ENCODE data around the gene ACAD10.
A peak's percentile ranks its signal among the peaks of the same experiment; 100 is the strongest.
"Not testable (repeated sequence)": the region's sequence is repeated elsewhere in the genome, so short reads cannot be mapped to it uniquely, and the experiment has no call there.

The ACAD10 gene

DNA sequence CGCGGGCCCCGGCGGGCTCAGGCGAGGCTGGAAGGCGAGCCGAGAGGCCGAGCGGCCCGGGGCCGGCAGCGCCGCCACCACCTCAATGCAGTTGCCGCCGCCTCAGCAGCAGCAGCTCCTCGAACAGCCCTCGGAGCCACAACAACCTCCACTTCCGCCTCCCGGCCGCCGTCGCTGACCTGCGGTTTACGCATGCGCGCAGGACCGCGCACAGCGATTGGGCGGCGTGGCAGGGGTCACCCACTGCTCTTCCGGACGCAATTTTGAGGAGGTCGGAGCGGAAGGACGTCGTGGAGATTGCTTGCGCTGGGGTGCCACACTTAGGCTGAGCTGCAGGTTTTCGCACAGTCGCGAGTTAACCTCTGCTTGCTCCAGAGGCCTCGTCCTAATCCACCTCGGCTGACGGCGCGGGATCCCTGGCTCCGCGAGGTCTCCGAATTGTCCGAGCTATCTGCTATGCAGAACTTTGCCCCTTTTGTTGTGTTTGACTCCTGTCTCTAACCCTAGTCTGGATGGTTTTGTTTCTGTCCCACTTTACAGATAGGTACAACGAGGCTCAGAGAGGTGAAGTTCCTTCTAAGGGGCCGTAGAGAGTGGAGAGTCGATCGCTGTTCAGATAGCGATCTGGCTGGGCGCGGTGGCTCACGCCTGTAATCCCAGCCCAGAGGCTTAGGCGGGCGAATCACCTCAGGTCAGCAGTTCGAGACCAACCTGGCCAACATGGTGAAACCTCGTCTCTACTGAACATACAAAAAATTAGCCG lies at the start of gene ACAD10, which contains the start of gene BRAP:
Gene ACAD10, plus strand, starts transcription at position 243 of the 763 bp plus-strand sequence. CDS start 6,657 bp downstream, outside the sequence.
Gene BRAP, minus strand, starts transcription at position 146 of the 763 bp plus-strand sequence. CDS start 164 bp downstream, outside the sequence.
- no CpG with 5 or more reads among the region's 63 CpGs for WGBS (ENCODE audit: insufficient coverage, insufficient read length)

DNA sequence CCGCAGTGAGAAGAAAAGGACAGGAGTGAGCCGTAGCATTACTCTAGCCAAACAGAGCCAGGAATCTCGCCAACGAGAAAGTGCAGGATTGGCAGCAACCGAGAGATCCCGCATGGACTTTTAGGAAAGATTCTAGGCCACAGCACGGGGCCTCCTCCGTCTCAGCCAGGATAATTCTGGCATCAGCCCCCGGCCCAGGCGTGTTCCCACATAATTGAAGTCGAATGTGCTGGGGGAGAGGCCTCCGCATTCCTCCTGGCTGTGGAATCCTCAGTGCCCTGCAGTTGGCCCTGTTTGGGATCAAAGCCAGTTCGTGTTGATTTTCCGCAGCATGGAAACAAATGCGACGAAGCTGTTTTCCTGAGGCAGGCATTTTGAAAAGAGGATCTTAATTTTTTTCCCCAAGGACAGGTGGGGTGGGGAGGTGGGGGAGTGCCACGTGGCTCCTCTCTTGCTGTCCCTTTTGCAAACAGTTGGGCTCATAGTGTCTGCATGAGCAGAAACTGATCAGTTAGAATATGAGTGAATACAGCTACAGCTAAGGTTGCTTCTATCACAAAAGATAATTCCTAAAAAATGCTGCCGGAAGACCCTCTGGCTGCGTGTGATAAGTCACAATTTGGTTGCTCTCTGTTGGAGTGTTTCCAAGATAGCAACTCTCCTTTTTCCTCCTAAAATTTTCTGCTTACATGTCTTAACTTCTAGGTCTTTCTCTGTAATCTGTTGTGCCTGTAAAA lies 49.5 kb upstream of the ACAD10 start:
- Histone ChIP-seq H3K27ac (ENCODE audit: low read length) (no peak overlapping the region), H3K36me3 (ENCODE audit: control insufficient read depth, insufficient read depth, low read length) (no peaks in the 10 kb centered on the region), H3K9me3 (ENCODE audit: control insufficient read depth, insufficient read depth, low read length) (no peaks in the 10 kb centered on the region), H3K4me1 (ENCODE audit: control insufficient read depth, insufficient read depth, low read length) (peaks cover 1% of the 10 kb centered on the region; the same call in 1 of the 2 replicates), H3K4me3 (ENCODE audit: low read length) (no peak overlapping the region), H3K27me3 (ENCODE audit: control insufficient read depth, insufficient read depth, low read length) (no peaks in the 10 kb centered on the region)
- peak; percentile 16 for DNase-seq (ENCODE audit: low read depth, low spot score)
- WGBS (ENCODE audit: insufficient coverage, insufficient read length): no CpG with 5 or more reads among the region's 19 CpGs

More for the DNA sequence above, at the start of gene ACAD10, which contains the start of gene BRAP:
- DNase-seq (ENCODE audit: low read depth, low spot score): peak; percentile 86
- peak within 1 kb of the TSS; percentile 52 for H3K4me3 ChIP-seq (ENCODE audit: low read length)
- H3K4me1 ChIP-seq (ENCODE audit: control insufficient read depth, insufficient read depth, low read length): no peaks in the 10 kb centered on the region
- H3K27ac ChIP-seq (ENCODE audit: low read length): no peak within 1 kb of the TSS
- no peaks in the 10 kb centered on the region for H3K9me3 ChIP-seq (ENCODE audit: control insufficient read depth, insufficient read depth, low read length)
- no peaks in the 10 kb centered on the region for H3K36me3 ChIP-seq (ENCODE audit: control insufficient read depth, insufficient read depth, low read length)
- H3K27me3 ChIP-seq (ENCODE audit: control insufficient read depth, insufficient read depth, low read length): no peaks in the 10 kb centered on the region

DNA sequence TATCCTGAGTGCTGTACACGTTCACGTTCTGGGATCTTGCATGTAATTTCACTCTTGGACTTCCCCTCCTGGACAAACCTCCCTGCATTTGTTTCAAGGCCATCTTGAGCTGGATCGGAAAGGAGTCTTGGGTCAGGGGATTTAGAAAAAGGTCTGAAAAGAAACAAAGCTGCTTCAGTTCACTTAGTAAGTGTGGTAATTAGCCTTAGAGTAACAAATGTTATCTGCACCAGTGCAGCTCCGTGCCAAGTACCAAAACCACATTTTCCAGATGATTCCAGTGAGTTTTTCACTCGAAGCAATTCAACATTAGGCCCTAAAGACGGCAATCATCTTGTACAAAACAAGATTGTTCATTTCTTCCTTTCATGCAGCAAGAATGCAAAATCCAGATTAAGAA lies 47.3 kb upstream of the ACAD10 start:
- no peaks in the 10 kb centered on the region for H3K9me3 ChIP-seq (ENCODE audit: control insufficient read depth, insufficient read depth, low read length)
- no CpG with 5 or more reads among the region's 6 CpGs for WGBS (ENCODE audit: insufficient coverage, insufficient read length)

GRCh38 chr12:111640506-111640905 lies 45.3 kb upstream of the ACAD10 start:
- H3K36me3 ChIP-seq (ENCODE audit: control insufficient read depth, insufficient read depth, low read length): peaks cover 12% of the 10 kb centered on the region; the same call in 1 of the 2 replicates
- H3K4me3 ChIP-seq (ENCODE audit: low read length): no peak overlapping the region
- DNase-seq (ENCODE audit: low read depth, low spot score): no peak
- H3K4me1 ChIP-seq (ENCODE audit: control insufficient read depth, insufficient read depth, low read length): peaks cover under 1% of the 10 kb centered on the region; the same call in 1 of the 2 replicates
- H3K27ac ChIP-seq (ENCODE audit: low read length): no peak overlapping the region
- no peaks in the 10 kb centered on the region for H3K27me3 ChIP-seq (ENCODE audit: control insufficient read depth, insufficient read depth, low read length)
- H3K9me3 ChIP-seq (ENCODE audit: control insufficient read depth, insufficient read depth, low read length): no peaks in the 10 kb centered on the region
- no CpG with 5 or more reads among the region's 5 CpGs for WGBS (ENCODE audit: insufficient coverage, insufficient read length)

More for the DNA sequence above, 47.3 kb upstream of the ACAD10 start:
- Histone ChIP-seq H3K36me3 (ENCODE audit: control insufficient read depth, insufficient read depth, low read length) (peaks cover 4% of the 10 kb centered on the region; the same call in 1 of the 2 replicates), H3K4me1 (ENCODE audit: control insufficient read depth, insufficient read depth, low read length) (peaks cover 1% of the 10 kb centered on the region; the same call in 1 of the 2 replicates), H3K27me3 (ENCODE audit: control insufficient read depth, insufficient read depth, low read length) (no peaks in the 10 kb centered on the region), H3K27ac (ENCODE audit: low read length) (no peak overlapping the region), H3K4me3 (ENCODE audit: low read length) (no peak overlapping the region)
- DNase-seq (ENCODE audit: low read depth, low spot score): no peak

GRCh38 chr12:111642681-111643426 lies 43.0 kb upstream of the ACAD10 start:
- Histone ChIP-seq H3K4me1 (ENCODE audit: control insufficient read depth, insufficient read depth, low read length) (no peaks in the 10 kb centered on the region), H3K27ac (ENCODE audit: low read length) (no peak overlapping the region), H3K36me3 (ENCODE audit: control insufficient read depth, insufficient read depth, low read length) (peaks cover 18% of the 10 kb centered on the region; the same call in 1 of the 2 replicates), H3K4me3 (ENCODE audit: low read length) (no peak overlapping the region), H3K9me3 (ENCODE audit: control insufficient read depth, insufficient read depth, low read length) (no peaks in the 10 kb centered on the region), H3K27me3 (ENCODE audit: control insufficient read depth, insufficient read depth, low read length) (no peaks in the 10 kb centered on the region)
- no peak for DNase-seq (ENCODE audit: low read depth, low spot score)
- no CpG with 5 or more reads among the region's 4 CpGs for WGBS (ENCODE audit: insufficient coverage, insufficient read length)

DNA sequence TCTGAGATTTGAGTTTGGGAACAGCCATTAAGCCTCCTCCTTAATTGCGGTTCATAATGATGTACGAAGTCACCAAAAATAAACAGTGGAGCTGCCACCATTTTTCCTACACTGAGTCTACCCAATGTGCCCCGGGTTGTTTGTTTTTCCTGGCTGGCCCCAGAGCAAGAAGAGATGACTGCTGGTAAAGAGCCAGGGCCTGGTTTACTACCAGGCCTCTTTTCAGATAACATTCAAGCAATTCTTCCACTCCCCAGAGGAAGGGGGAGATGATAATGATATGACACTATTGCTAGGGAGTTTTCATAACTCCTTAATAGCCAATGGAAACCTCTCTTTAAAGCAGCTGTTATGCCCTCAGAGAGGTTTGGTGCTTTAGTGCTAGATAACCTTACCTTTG lies 42.4 kb upstream of the ACAD10 start:
- no CpG with 5 or more reads among the region's 3 CpGs for WGBS (ENCODE audit: insufficient coverage, insufficient read length)
- peaks cover 18% of the 10 kb centered on the region; the same call in 1 of the 2 replicates for H3K36me3 ChIP-seq (ENCODE audit: control insufficient read depth, insufficient read depth, low read length)

GRCh38 chr12:111645433-111645832 lies 40.4 kb upstream of the ACAD10 start:
- no peaks in the 10 kb centered on the region for H3K4me1 ChIP-seq (ENCODE audit: control insufficient read depth, insufficient read depth, low read length)
- peaks cover 25% of the 10 kb centered on the region; the same call in 1 of the 2 replicates for H3K36me3 ChIP-seq (ENCODE audit: control insufficient read depth, insufficient read depth, low read length)
- H3K9me3 ChIP-seq (ENCODE audit: control insufficient read depth, insufficient read depth, low read length): no peaks in the 10 kb centered on the region
- WGBS (ENCODE audit: insufficient coverage, insufficient read length): no CpG with 5 or more reads among the region's 5 CpGs
- no peaks in the 10 kb centered on the region for H3K27me3 ChIP-seq (ENCODE audit: control insufficient read depth, insufficient read depth, low read length)
- no peak overlapping the region for H3K4me3 ChIP-seq (ENCODE audit: low read length)
- no peak overlapping the region for H3K27ac ChIP-seq (ENCODE audit: low read length)
- no peak for DNase-seq (ENCODE audit: low read depth, low spot score)

More for the DNA sequence above, 42.4 kb upstream of the ACAD10 start:
- Histone ChIP-seq H3K4me3 (ENCODE audit: low read length) (no peak overlapping the region), H3K4me1 (ENCODE audit: control insufficient read depth, insufficient read depth, low read length) (no peaks in the 10 kb centered on the region), H3K27ac (ENCODE audit: low read length) (no peak overlapping the region), H3K9me3 (ENCODE audit: control insufficient read depth, insufficient read depth, low read length) (no peaks in the 10 kb centered on the region), H3K27me3 (ENCODE audit: control insufficient read depth, insufficient read depth, low read length) (no peaks in the 10 kb centered on the region)
- DNase-seq (ENCODE audit: low read depth, low spot score): no peak

GRCh38 chr12:111650912-111651311 lies 34.9 kb upstream of the ACAD10 start:
- H3K36me3 ChIP-seq (ENCODE audit: control insufficient read depth, insufficient read depth, low read length): peaks cover 14% of the 10 kb centered on the region; the same call in 1 of the 2 replicates
- no peaks in the 10 kb centered on the region for H3K27me3 ChIP-seq (ENCODE audit: control insufficient read depth, insufficient read depth, low read length)
- WGBS (ENCODE audit: insufficient coverage, insufficient read length): no CpG with 5 or more reads among the region's 7 CpGs
- no peaks in the 10 kb centered on the region for H3K4me1 ChIP-seq (ENCODE audit: control insufficient read depth, insufficient read depth, low read length)
- H3K9me3 ChIP-seq (ENCODE audit: control insufficient read depth, insufficient read depth, low read length): no peaks in the 10 kb centered on the region
- no peak for DNase-seq (ENCODE audit: low read depth, low spot score)
- no peak overlapping the region for H3K4me3 ChIP-seq (ENCODE audit: low read length)
- H3K27ac ChIP-seq (ENCODE audit: low read length): no peak overlapping the region

DNA sequence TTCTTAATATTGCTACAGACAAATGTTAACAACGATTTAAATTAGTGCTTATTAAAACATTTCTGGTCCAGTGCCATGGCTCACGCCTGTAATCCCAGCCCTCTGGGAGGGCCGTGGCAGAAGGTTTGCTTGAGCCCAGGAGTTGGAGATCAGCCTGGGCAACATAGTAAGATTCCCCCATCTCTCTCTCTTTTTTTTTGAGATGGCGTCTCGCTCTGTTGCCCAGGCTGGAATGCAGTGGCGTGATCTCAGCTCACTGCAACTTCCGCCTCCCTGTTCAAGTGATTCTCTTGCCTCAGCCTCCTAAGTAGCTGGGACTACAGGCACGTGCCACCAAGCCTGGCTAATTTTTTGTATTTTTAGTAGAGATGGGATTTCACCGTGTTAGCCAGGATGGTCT lies 33.3 kb upstream of the ACAD10 start:
- H3K27ac ChIP-seq (ENCODE audit: low read length); H3K4me1 ChIP-seq (ENCODE audit: control insufficient read depth, insufficient read depth, low read length); H3K4me3 ChIP-seq (ENCODE audit: low read length); DNase-seq (ENCODE audit: low read depth, low spot score); H3K9me3 ChIP-seq (ENCODE audit: control insufficient read depth, insufficient read depth, low read length); H3K27me3 ChIP-seq (ENCODE audit: control insufficient read depth, insufficient read depth, low read length): not testable (repeated sequence)
- H3K36me3 ChIP-seq (ENCODE audit: control insufficient read depth, insufficient read depth, low read length): peaks cover 14% of the 10 kb centered on the region; the same call in 1 of the 2 replicates
- WGBS (ENCODE audit: insufficient coverage, insufficient read length): no CpG with 5 or more reads among the region's 9 CpGs

- Histone ChIP-seq H3K4me1 (ENCODE audit: control insufficient read depth, insufficient read depth, low read length) (no peaks in the 10 kb centered on the region), H3K27me3 (ENCODE audit: control insufficient read depth, insufficient read depth, low read length) (no peaks in the 10 kb centered on the region), H3K27ac (ENCODE audit: low read length) (no peak overlapping the region), H3K4me3 (ENCODE audit: low read length) (no peak overlapping the region), H3K9me3 (ENCODE audit: control insufficient read depth, insufficient read depth, low read length) (no peaks in the 10 kb centered on the region), H3K36me3 (ENCODE audit: control insufficient read depth, insufficient read depth, low read length) (peaks cover 13% of the 10 kb centered on the region; the same call in 1 of the 2 replicates)
- DNase-seq (ENCODE audit: low read depth, low spot score): no peak
- WGBS (ENCODE audit: insufficient coverage, insufficient read length): no CpG with 5 or more reads among the region's 6 CpGs
These were observed 32.3 kb upstream of the ACAD10 start for GRCh38 chr12:111653596-111653995.

Data from iPS DF 6.9 (cell line).